ENCODE measurements around the gene NDUFS1. TPM values are rescaled to one million over a fixed set of nuclear protein-coding genes. Genes with fewer than 3 reads are reported as not detected.
"Not testable (repeated sequence)": the region's sequence is repeated elsewhere in the genome, so short reads cannot be mapped to it uniquely, and the experiment has no call there.

Gene NDUFS1
- total RNA-seq, 1 experiment from 2014 or later = 123 TPM

DNA sequence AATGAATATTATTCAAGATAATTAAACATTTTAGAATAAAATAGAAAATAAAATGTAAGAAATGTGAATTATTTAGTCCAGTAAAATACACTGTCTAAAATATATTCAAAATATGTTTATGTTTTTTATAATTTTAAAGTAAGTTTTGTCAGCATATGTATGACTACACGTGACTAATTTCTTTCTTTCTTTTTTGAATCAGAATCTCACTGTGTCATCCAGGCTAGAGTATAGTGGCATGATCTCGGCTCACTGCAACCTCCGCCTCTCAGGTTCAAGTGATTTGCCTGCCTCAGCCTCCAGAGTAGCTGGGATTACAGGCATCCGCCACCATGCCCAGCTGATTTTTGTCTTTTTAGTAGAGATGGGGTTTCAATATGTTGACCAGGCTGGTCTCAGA is 54.2 kb downstream of the NDUFS1 start:
- Mint-ChIP-seq H3K9me3 (ENCODE audit: unreplicated experiment) (no peaks in the 10 kb centered on the region), H3K4me3 (ENCODE audit: unreplicated experiment) (no peak overlapping the region), H3K4me1 (ENCODE audit: low read depth, unreplicated experiment) (no peaks in the 10 kb centered on the region), H3K36me3 (ENCODE audit: insufficient read depth, unreplicated experiment) (no peaks in the 10 kb centered on the region), H3K27ac (ENCODE audit: unreplicated experiment) (no peak overlapping the region), H3K27me3 (ENCODE audit: insufficient read depth, unreplicated experiment) (no peaks in the 10 kb centered on the region)
- Histone ChIP-seq H3K4me1 (no peaks in the 10 kb centered on the region), H3K4me3 (ENCODE audit: low read depth, low read length) (no peak overlapping the region), H3K27me3 (replicated peaks; ENCODE audit: control insufficient read depth, insufficient read depth, low read length) (no peaks in the 10 kb centered on the region), H3K9me3 (no peaks in the 10 kb centered on the region), H3K36me3 (ENCODE audit: control insufficient read depth, insufficient read depth, low read length) (no peaks in the 10 kb centered on the region)
- POLR2A ChIA-PET = no interaction called here
- DNase-seq = no peak
- CTCF ChIA-PET = no interaction called here
- TF ChIP-seq, protein P1, sequence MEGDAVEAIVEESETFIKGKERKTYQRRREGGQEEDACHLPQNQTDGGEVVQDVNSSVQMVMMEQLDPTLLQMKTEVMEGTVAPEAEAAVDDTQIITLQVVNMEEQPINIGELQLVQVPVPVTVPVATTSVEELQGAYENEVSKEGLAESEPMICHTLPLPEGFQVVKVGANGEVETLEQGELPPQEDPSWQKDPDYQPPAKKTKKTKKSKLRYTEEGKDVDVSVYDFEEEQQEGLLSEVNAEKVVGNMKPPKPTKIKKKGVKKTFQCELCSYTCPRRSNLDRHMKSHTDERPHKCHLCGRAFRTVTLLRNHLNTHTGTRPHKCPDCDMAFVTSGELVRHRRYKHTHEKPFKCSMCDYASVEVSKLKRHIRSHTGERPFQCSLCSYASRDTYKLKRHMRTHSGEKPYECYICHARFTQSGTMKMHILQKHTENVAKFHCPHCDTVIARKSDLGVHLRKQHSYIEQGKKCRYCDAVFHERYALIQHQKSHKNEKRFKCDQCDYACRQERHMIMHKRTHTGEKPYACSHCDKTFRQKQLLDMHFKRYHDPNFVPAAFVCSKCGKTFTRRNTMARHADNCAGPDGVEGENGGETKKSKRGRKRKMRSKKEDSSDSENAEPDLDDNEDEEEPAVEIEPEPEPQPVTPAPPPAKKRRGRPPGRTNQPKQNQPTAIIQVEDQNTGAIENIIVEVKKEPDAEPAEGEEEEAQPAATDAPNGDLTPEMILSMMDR (IDR thresholded peaks at IDR 0.05; ENCODE audit: insufficient read depth in 1 of 2, low read depth in 1 of 2, low read length in 1 of 2, severe bottlenecking in 1 of 2, unreplicated experiment in 1 of 2) = no peak
- intact Hi-C loops (cut with micrococcal nuclease; ENCODE audit: unreplicated experiment) = no loop called here
- BruUV-seq (replicated peaks) = no TSS peak

DNA sequence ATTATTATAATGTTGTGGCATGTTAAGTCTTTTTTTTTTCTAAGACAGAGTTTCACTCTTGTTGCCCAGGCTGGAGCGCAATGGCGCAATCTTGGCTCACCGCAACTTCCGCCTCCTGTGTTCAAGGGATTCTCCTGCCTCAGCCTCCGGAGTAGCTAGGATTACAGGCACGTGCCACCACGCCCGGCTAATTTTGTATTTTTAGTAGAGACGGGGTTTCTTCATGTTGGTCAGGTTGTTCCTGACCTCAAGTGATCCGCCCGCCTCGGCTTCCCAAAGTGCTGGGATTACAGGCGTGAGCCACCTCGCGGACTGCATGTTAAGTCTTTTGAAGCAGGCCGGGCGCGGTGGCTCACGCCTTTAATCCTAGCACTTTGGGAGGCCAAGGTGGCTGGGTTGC is 60.4 kb downstream of the NDUFS1 start:
- H3K4me1 Mint-ChIP-seq (ENCODE audit: low read depth, unreplicated experiment) = peaks cover 15% of the 10 kb centered on the region
- intact Hi-C loops (cut with micrococcal nuclease; ENCODE audit: unreplicated experiment); POLR2A ChIA-PET: not testable (repeated sequence)

DNA sequence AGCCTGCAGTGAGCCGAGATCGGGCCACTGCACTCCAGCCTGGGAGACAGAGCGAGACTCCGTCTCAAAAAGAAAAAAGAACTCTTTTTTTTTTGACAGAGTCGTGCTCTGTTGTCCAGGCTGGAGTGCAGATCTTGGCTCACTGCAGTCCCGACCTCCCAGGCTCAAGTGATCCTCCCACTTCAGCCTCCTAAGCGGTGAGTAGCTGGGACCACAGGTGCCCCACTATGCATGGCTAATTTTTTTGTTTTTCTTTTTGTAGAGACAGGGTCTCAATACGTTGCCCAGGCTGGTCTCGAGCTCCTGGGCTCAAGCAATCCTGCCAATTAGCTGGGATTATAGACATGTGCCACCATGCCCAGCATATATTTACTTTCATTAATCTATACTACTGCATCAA is 60.8 kb downstream of the NDUFS1 start:
- TF ChIP-seq, protein P1 (IDR thresholded peaks at IDR 0.05; ENCODE audit: insufficient read depth in 1 of 2, low read depth in 1 of 2, low read length in 1 of 2, severe bottlenecking in 1 of 2, unreplicated experiment in 1 of 2) = no peak
- Histone ChIP-seq H3K9me3 (no peaks in the 10 kb centered on the region), H3K27me3 (replicated peaks; ENCODE audit: control insufficient read depth, insufficient read depth, low read length) (no peaks in the 10 kb centered on the region), H3K36me3 (ENCODE audit: control insufficient read depth, insufficient read depth, low read length) (no peaks in the 10 kb centered on the region), H3K4me1 (peaks cover 21% of the 10 kb centered on the region), H3K4me3 (ENCODE audit: low read depth, low read length) (no peak overlapping the region)
- H3K4me3 Mint-ChIP-seq (ENCODE audit: unreplicated experiment) = no peak overlapping the region
- intact Hi-C loops (cut with micrococcal nuclease; ENCODE audit: unreplicated experiment) = no loop called here
- no peaks in the 10 kb centered on the region for H3K36me3 Mint-ChIP-seq (ENCODE audit: insufficient read depth, unreplicated experiment)
- peaks cover 15% of the 10 kb centered on the region for H3K4me1 Mint-ChIP-seq (ENCODE audit: low read depth, unreplicated experiment)
- H3K27ac Mint-ChIP-seq (ENCODE audit: unreplicated experiment) = no peak overlapping the region
- H3K9me3 Mint-ChIP-seq (ENCODE audit: unreplicated experiment) = no peaks in the 10 kb centered on the region
- ChIA-PET CTCF (no interaction called here), POLR2A (no interaction called here)
- no TSS peak for BruUV-seq (replicated peaks)
- H3K27me3 Mint-ChIP-seq (ENCODE audit: insufficient read depth, unreplicated experiment) = no peaks in the 10 kb centered on the region
- no peak for DNase-seq

More for the DNA sequence above, 60.4 kb downstream of the NDUFS1 start:
- DNase-seq; H3K4me3 Mint-ChIP-seq (ENCODE audit: unreplicated experiment); H3K4me3 ChIP-seq (ENCODE audit: low read depth, low read length); CTCF ChIA-PET; H3K36me3 ChIP-seq (ENCODE audit: control insufficient read depth, insufficient read depth, low read length); BruUV-seq (replicated peaks); H3K9me3 ChIP-seq; H3K27ac Mint-ChIP-seq (ENCODE audit: unreplicated experiment); H3K27me3 ChIP-seq (replicated peaks; ENCODE audit: control insufficient read depth, insufficient read depth, low read length); H3K27me3 Mint-ChIP-seq (ENCODE audit: insufficient read depth, unreplicated experiment); H3K9me3 Mint-ChIP-seq (ENCODE audit: unreplicated experiment); H3K36me3 Mint-ChIP-seq (ENCODE audit: insufficient read depth, unreplicated experiment): not testable (repeated sequence)
- peaks cover 21% of the 10 kb centered on the region for H3K4me1 ChIP-seq

DNA sequence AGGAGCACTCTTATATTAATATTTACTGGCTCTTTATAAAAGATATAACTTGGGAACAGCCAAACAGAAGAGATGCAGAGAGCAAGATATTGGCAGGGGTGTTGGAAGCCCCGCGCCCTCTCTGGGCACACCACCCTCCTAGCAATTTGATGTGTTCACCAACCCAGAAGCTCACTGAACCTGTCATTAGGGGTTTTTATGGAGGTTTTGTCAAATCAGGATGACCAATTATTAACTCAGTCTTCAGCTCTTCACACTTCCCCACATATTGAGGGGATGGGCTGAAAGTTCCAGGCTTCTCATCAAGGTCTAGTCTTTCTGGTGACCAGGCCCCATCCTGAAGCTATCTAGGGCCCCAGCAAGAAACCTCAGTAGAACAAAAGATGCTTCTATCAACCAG is 62.4 kb downstream of the NDUFS1 start:
- Mint-ChIP-seq H3K4me1 (ENCODE audit: low read depth, unreplicated experiment) (peaks cover 15% of the 10 kb centered on the region), H3K9me3 (ENCODE audit: unreplicated experiment) (no peaks in the 10 kb centered on the region), H3K36me3 (ENCODE audit: insufficient read depth, unreplicated experiment) (no peaks in the 10 kb centered on the region), H3K4me3 (ENCODE audit: unreplicated experiment) (no peak overlapping the region), H3K27me3 (ENCODE audit: insufficient read depth, unreplicated experiment) (no peaks in the 10 kb centered on the region), H3K27ac (ENCODE audit: unreplicated experiment) (no peak overlapping the region)
- ChIA-PET CTCF (interaction anchor here (0.7 to 0.9 kb wide), 2 partner anchors 11 to 31 kb away, joined by 3 to 4 read pairs; no protein-coding TSS in a partner anchor), POLR2A (interaction anchor here (0.6 to 1.3 kb wide), 2 partner anchors 11 to 1801 kb away, joined by 4 to 5 read pairs; no protein-coding TSS in a partner anchor)
- no peaks in the 10 kb centered on the region for H3K9me3 ChIP-seq
- no peaks in the 10 kb centered on the region for H3K36me3 ChIP-seq (ENCODE audit: control insufficient read depth, insufficient read depth, low read length)
- BruUV-seq (replicated peaks) = no TSS peak
- H3K27me3 ChIP-seq (replicated peaks; ENCODE audit: control insufficient read depth, insufficient read depth, low read length) = no peaks in the 10 kb centered on the region
- H3K4me3 ChIP-seq (ENCODE audit: low read depth, low read length) = no peak overlapping the region
- intact Hi-C loops (cut with micrococcal nuclease; ENCODE audit: unreplicated experiment) = no loop called here
- TF ChIP-seq, protein P1 (IDR thresholded peaks at IDR 0.05; ENCODE audit: insufficient read depth in 1 of 2, low read depth in 1 of 2, low read length in 1 of 2, severe bottlenecking in 1 of 2, unreplicated experiment in 1 of 2) = no peak
- DNase-seq = no peak
- H3K4me1 ChIP-seq = peaks cover 21% of the 10 kb centered on the region
